H4 (cell line): Measurements from ENCODE around the gene C8A. TPM values are rescaled to one million over a fixed set of nuclear protein-coding genes. Genes with fewer than 3 reads are reported as not detected.
A peak's percentile ranks its signal among the peaks of the same experiment; 100 is the strongest.

Experiments
- DNase-seq: peaks from one replicate; pipeline ENCODE4 v3.0.0-alpha.2; 2015; ENCODE audit warnings: low spot score
- total RNA-seq: library from RNA; depleted of rRNA; stranded (reverse); fragments of >200 nt; shearing (Covaris generic); gene quantifications from 2 replicates; pipeline ENCODE4 v1.2.3, GENCODE V29; 2014

C8A gene
- total RNA-seq, 1 experiment from 2014 or later: not detected

GRCh38 chr1:56927171-56927570 is 72.6 kb downstream of the C8A start:
- DNase-seq: no peak

- no peak for DNase-seq
These were observed 73.4 kb downstream of the C8A start for GRCh38 chr1:56927986-56928385.

DNA sequence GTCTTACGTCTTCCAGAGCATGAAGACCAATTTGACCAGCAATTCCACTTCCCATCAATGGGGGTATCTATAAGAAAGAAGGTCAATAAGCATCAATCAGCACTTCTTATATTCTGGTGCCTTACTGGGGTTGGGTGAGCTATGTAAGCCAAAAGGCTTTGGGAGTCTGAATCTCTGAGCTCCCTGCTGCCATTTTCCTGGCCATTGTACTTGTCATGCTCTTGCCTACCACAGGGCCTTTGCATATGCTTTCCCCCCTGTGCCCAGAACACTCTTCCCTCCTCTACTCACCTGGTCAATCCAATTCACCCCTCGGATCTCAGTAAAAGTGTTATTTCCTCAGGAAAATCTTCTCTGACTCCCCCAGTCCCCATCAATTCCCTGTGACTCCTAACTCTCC is 74.9 kb downstream of the C8A start:
- no peak for DNase-seq

- no peak for DNase-seq
These were observed 76.6 kb downstream of the C8A start for GRCh38 chr1:56931211-56931610.

DNA sequence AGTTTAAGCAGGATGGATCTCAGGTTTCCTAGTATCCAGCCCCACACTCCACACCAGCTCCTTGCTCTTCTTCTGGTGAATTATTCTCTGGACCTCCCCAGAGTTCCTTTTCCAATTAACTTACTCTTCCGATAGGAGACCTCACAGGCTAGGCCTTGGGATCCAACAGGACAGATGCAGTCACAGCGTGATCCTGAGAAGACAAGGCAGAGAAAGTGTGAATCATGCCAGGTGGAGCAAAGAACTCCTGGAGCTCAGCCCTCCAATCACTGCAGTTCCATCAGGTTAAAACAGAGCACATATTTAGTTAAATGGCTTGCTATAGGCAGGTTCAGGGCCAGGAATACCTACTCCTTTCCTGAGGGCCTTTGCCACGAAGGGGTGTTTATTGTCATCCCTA is 77.1 kb downstream of the C8A start:
- no peak for DNase-seq

- DNase-seq: no peak
These were observed 78.6 kb downstream of the C8A start for GRCh38 chr1:56933161-56933560.

- DNase-seq: no peak
These were observed 79.0 kb downstream of the C8A start for GRCh38 chr1:56933606-56934005.

- DNase-seq: peak; percentile 37
These were observed 79.9 kb downstream of the C8A start for GRCh38 chr1:56934430-56935060.

- DNase-seq: no peak
These were observed 84.0 kb downstream of the C8A start for GRCh38 chr1:56938646-56939045.

DNA sequence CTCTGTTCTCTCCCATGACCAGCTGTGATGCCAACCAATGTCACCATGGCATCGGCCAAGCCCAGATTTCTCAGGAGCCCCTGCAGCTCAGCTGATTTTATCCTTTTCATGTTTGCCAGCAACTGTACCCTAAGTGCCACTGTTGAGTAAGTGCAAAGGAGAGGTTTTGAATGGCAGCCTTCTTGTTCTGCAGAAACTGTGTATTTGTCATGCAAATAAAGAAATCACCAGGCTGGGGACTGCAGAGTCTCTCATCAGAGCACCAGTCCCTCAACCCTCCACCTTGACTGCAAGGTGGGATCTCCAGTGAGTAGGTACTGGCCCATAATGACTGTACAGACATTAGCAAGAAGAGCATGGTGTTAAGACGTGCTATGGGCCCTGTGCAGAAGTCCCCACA is 84.6 kb downstream of the C8A start:
- no peak for DNase-seq

DNA sequence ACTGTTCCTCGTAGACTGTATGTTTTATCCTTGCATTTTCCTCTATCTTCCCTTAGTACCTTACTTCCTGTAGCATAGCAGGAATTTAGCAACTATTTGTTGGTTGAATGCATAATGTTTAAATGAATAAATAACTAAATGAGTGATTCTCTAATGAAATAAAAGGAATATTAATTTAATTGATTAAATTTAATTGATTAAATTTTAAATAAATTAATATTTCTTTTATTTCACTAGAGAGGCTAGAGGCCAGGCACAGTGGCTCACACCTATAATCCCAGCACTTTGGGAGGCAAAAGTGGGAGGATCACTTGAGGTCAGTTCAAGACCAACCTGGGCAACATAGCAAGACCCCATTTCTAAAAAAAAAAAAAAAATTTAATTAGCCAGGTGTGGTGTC is 85.4 kb downstream of the C8A start:
- no peak for DNase-seq

GRCh38 chr1:56948403-56949023 is 93.9 kb downstream of the C8A start:
- no peak for DNase-seq

- DNase-seq: no peak
These were observed 97.9 kb downstream of the C8A start for GRCh38 chr1:56952501-56952900.

DNA sequence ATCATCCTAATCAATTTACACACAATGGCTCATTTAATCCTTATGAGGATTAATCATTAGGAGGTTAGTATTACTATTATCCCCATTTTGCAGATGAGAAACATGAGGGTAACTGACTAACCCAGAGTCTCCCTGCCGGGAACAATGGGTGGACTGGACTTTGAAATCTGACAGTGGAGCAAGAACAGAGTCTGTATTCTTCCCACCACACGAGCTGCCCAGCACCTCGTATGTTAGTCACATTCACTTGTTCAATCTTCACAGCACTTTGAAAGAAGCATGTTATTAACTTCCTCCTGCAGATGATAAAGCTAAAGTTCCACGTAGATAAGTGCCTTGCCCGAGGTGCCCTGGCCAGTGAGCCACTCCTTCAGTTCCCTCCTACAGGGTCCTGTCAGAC is 98.8 kb downstream of the C8A start:
- no peak for DNase-seq

DNA sequence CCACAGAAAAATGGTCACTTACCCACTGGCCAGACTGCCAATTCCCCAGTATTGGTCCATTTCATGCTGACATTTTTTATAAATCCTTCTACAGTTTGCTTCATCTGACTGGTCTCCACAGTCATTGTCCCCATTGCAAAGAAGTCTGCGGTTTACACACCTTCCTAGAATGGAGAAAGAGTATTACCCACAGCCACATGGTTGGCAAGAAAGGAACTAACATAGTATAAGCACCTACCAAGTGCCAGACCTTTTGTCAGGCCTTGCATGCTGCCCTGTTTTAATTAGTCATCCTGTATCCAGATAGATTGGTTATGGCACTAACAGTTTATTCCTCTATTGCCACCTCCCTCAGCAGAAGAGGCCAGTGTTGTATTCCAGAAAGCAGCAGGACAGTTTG is 100.1 kb downstream of the C8A start:
- DNase-seq: no peak

GRCh38 chr1:56957931-56958330 is 103.3 kb downstream of the C8A start:
- no peak for DNase-seq

DNA sequence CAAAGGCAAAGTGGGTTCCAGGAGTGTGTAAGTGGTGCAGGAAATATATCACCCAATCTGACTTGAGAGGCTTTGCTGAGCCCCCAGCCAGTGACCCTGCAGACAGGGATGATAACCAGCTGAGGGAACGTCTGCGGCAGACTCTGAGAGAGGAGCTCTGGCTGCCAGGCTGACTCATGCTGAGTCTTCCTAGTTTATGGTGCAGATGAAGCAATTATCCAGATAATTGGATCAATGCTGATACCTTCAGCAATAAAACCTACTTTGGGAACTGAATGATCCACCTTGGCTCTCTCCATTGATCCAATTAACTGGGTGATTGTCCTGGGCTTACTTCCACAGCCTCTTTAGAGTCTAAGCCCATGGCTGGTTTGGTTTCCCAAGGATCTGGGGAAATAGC is 103.9 kb downstream of the C8A start:
- no peak for DNase-seq

GRCh38 chr1:56961426-56961825 is 106.8 kb downstream of the C8A start:
- no peak for DNase-seq

DNA sequence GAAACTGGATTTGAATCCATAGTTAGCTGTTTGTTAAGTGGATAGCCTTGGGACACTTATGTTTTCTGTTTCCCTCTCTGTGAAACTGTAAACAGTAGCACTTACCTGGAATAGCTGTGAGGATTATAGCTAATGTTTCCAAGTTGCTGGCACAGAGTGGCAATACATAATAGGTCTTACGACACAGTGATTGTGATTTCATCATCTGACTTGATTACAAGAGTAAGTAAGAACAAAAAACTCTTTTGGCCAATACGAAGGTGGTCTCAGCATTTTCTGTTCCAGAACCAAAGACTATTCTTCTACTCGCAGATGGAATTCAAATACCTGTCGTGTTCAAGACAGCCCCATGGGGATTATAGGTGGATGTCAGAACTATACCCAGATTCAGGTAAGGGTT is 109.1 kb downstream of the C8A start:
- DNase-seq: no peak

DNA sequence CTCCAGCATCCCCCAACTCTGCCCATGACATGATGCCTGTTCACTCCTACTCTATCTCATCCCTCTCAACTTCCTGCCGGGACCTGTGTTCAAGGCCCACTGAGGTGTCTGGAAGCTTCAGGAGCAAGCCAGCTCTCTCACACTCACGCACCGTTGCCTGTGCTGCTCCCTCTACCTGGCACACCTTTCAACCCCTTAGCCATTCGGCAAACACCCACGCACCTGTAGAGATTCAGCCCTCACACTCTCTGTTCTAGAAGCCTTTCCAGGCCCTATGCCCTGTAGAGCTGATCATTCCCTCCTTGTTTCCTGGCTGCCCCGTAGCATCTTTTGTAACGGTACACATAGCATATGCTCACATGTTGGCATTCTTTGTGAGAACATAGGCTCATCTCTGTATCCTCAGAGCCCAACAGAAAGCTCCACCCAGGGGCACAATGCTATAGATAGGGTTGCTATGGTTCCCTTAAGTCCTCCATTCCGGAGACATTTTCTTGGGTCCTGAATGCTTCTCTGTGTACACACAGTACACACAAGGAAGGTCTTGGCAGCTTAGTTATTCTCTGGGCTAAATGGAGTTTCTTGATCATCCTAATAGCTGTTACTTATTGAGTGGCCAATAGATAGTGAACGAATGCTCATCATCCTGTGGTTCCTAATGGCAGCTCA is 109.9 kb downstream of the C8A start:
- no peak for DNase-seq

DNA sequence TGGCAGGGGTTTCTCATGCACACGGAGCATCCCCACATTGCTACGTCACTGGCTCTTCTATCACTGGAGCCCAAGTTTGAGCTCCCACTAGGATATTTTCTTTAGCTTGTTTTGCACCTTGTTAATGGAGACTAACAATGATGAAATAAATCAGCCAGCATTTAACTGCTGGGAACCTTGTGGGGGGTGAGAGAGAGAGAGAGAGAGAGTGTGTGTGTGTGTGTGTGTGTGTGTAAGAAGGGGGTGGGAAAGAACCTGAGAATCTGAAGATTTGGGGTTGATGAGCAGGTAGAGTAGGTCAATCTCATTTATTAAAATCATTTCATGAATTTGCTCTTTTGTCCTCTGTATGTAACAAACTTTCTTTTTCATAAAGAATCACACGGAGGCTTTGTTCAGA is 110.6 kb downstream of the C8A start:
- no peak for DNase-seq

GRCh38 chr1:56965916-56966697 is 111.5 kb downstream of the C8A start, which contains the start of gene C8B:
C8B (minus strand) TSS chr1:56966015; CDS start chr1:56965948, 67 bp downstream.
- DNase-seq: no peak

GRCh38 chr1:56966698-56966999 is 112.1 kb downstream of the C8A start:
- no peak for DNase-seq
